Testis (tissue), 3 donors: ENCODE data around the gene UVRAG. TPM values are rescaled to one million over a fixed set of nuclear protein-coding genes. Genes with fewer than 3 reads are reported as not detected.

ENCODE experiments used
- DNase-seq: peaks from one replicate; pipeline ENCODE4 v3.0.0-alpha.2; 2019
- H3K27ac ChIP-seq, 2 donors: fragments of 200-600 bp; sonication (generic); one replicate each; pipeline ENCODE4 v1.5.1; 2019
- H3K27me3 ChIP-seq: fragments of 200-600 bp; sonication (generic); one replicate; pipeline ENCODE4 v1.5.1; 2019
- H3K36me3 ChIP-seq: fragments of 200-600 bp; sonication (generic); one replicate; pipeline ENCODE4 v1.5.1; 2017; ENCODE audit warnings: low read depth; ENCODE audit errors: missing control alignments
- H3K4me1 ChIP-seq: fragments of 200-600 bp; sonication (generic); one replicate; pipeline ENCODE4 v1.5.1; 2019
- H3K4me3 ChIP-seq, 2 donors: fragments of 200-600 bp; sonication (generic); one replicate each; pipeline ENCODE4 v1.5.1; 2017 to 2019
- H3K9me3 ChIP-seq: fragments of 200-600 bp; sonication (generic); one replicate; pipeline ENCODE4 v1.5.1; 2017
- POLR2A ChIP-seq: fragments of 450-650 bp; IDR thresholded peaks from one replicate; pipeline ENCODE4 v1.6.1; 2017; ENCODE audit warnings: antibody characterized with exemption, mild to moderate bottlenecking, moderate library complexity
- WGBS, 2 donors: methylation state at CpG; one replicate each; pipeline ENCODE4 v1.1.5; 2018; 5-methylcytosine and 5-hydroxymethylcytosine counted together
- intact Hi-C: fragments of 100-400 bp; cut with DNase I; formaldehyde crosslinking; loops from one replicate; pipeline ENCODE4 v1.15.1; 2023; ENCODE audit warnings: low total_unique reads
- polyA plus RNA-seq: library from polyadenylated mRNA; stranded (reverse); fragments of 350-450 nt; fragmentation: Illumina TruSeq; extraction: RNeasy Lipid Tissue Mini Kit (QIAGEN cat#74804); gene quantifications from one replicate; pipeline ENCODE4 v1.2.3, GENCODE V29; 2014; ENCODE audit warnings: low read depth, low replicate concordance; ENCODE audit not compliant: insufficient read depth
- total RNA-seq, 2 donors: library from RNA; depleted of rRNA; stranded (reverse); fragments of >200 nt; gene quantifications; one replicate each; pipeline ENCODE4 v1.2.3, GENCODE V29; 2016
- TF ChIP-seq, protein P1 (sequence below), 3 experiments: fragments of 450-650 bp in 2 of 3; fragments of 200-600 bp in 1 of 3; sonication (generic) in 1 of 3; IDR thresholded peaks; one replicate each; pipeline ENCODE4 v1.5.1; 2016 to 2019; ENCODE audit warnings: antibody characterized with exemption in 3 of 3, mild to moderate bottlenecking in 2 of 3, moderate library complexity in 1 of 3

The UVRAG gene
- total and polyA plus RNA-seq, 3 donors from 2014 or later, result 10.8 to 22.4 (median 20.1) TPM

DNA sequence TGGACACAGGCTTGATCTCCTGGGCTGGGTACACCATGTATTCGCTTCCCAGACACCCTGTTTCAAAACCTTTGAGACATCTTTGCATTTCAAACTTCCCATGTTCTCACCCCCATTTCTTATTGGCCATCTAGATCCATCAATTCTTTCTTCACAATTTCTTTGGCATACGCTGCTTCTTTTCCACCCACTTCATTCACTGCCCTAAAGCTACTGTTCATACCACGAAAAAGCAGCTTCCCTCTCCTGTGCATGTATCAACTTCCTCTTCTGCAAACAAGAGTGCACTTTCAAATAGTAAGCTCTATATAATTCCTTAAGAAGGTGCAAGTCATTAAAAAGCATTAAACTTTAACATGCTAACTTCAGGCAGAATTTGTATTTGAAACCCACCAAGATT lies 21.4 kb downstream of the UVRAG start:
- Histone ChIP-seq H3K4me1 (no peaks in the 10 kb centered on the region), H3K27me3 (no peaks in the 10 kb centered on the region), H3K4me3 (no peak overlapping the region), H3K27ac (no peak overlapping the region), H3K36me3 (no peaks in the 10 kb centered on the region), H3K9me3 (no peaks in the 10 kb centered on the region)
- no peak for TF ChIP-seq POLR2A
- TF ChIP-seq, protein P1, sequence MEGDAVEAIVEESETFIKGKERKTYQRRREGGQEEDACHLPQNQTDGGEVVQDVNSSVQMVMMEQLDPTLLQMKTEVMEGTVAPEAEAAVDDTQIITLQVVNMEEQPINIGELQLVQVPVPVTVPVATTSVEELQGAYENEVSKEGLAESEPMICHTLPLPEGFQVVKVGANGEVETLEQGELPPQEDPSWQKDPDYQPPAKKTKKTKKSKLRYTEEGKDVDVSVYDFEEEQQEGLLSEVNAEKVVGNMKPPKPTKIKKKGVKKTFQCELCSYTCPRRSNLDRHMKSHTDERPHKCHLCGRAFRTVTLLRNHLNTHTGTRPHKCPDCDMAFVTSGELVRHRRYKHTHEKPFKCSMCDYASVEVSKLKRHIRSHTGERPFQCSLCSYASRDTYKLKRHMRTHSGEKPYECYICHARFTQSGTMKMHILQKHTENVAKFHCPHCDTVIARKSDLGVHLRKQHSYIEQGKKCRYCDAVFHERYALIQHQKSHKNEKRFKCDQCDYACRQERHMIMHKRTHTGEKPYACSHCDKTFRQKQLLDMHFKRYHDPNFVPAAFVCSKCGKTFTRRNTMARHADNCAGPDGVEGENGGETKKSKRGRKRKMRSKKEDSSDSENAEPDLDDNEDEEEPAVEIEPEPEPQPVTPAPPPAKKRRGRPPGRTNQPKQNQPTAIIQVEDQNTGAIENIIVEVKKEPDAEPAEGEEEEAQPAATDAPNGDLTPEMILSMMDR (IDR thresholded peaks at IDR 0.05), result no peak
- intact Hi-C loops, result no loop called here
- DNase-seq, result no peak
- 56 to 76% methylated on average over 3 of the region's 3 CpGs for WGBS, 2 donors

DNA sequence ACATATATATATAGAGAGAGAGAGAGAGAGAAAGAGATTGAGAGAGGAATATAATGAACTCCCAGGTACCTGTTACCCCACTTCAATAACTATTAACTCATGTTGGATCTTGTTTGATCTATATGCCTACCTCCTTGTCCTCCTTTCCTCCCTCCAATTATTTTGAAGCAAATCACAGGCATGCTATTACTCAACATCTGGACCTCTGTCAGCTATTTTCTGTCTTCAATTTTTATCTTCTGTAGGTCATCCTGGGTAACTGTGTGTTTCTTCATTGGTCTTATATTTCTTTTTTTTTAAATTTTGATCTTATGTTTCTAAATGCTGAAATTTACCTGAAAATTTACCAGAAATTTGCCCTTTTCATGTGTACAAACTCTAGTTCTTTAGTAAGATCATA lies 24.8 kb downstream of the UVRAG start:
- no peak overlapping the region for H3K27ac ChIP-seq
- no peaks in the 10 kb centered on the region for H3K36me3 ChIP-seq
- no peak for TF ChIP-seq POLR2A
- TF ChIP-seq, protein P1 (IDR thresholded peaks at IDR 0.05), result no peak
- no peak for DNase-seq
- no peaks in the 10 kb centered on the region for H3K27me3 ChIP-seq
- H3K9me3 ChIP-seq, result no peaks in the 10 kb centered on the region
- no peaks in the 10 kb centered on the region for H3K4me1 ChIP-seq
- no peak overlapping the region for H3K4me3 ChIP-seq
- intact Hi-C loops, result no loop called here

DNA sequence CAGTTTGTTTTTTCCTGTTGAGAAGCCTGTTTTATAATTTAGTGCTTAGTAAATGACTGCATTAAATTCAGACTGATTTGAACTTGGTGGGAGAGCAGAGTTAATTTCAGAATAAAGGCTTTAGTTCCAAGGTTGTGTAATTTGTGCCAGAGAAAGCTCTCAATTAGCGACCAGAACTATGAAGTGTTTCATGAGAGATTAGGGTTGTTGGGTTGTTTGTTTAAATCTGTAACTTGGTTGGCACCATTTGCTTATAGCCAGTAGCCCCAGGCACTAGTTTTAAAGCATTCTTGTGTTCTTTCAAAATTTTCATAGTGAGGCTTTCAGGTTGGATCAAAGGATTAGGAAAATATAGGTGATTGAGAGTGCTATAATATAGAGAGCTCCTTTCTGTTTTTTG lies 25.5 kb downstream of the UVRAG start:
- Histone ChIP-seq H3K36me3 (no peaks in the 10 kb centered on the region), H3K27ac (no peak overlapping the region), H3K27me3 (no peaks in the 10 kb centered on the region), H3K4me3 (no peak overlapping the region), H3K9me3 (no peaks in the 10 kb centered on the region), H3K4me1 (no peaks in the 10 kb centered on the region)
- TF ChIP-seq, protein P1 (IDR thresholded peaks at IDR 0.05), result no peak
- TF ChIP-seq POLR2A, result no peak
- 58 to 74% methylated on average over 1 of the region's 1 CpG for WGBS, 2 donors
- no peak for DNase-seq
- intact Hi-C loops, result no loop called here

DNA sequence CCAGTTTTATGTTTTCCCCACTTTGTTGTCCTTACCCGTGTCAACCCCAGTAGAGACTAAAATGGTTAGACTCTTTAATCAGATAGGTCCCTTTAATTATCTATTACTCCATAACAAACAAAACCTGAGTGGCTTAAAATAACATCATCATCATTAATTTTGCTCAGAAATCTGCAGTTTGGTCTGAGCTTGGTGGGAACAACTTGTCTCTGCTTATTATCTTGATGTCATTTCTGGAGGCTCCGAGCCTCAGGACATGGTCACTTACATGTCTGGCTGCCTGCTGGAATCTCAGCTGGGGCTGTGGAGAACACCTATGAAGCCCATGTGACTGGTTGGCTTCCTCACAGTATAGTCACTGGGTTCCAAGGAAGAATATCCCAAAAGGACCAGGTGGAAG lies 26.7 kb downstream of the UVRAG start:
- H3K27me3 ChIP-seq, result no peaks in the 10 kb centered on the region
- no peak overlapping the region for H3K4me3 ChIP-seq
- TF ChIP-seq, protein P1 (IDR thresholded peaks at IDR 0.05), result no peak
- TF ChIP-seq POLR2A, result no peak
- no peak overlapping the region for H3K27ac ChIP-seq
- intact Hi-C loops, result no loop called here
- no peaks in the 10 kb centered on the region for H3K4me1 ChIP-seq
- H3K9me3 ChIP-seq, result no peaks in the 10 kb centered on the region
- WGBS, 2 donors, result 72 to 81% methylated on average over 2 of the region's 2 CpGs
- DNase-seq, result no peak
- H3K36me3 ChIP-seq, result no peaks in the 10 kb centered on the region

DNA sequence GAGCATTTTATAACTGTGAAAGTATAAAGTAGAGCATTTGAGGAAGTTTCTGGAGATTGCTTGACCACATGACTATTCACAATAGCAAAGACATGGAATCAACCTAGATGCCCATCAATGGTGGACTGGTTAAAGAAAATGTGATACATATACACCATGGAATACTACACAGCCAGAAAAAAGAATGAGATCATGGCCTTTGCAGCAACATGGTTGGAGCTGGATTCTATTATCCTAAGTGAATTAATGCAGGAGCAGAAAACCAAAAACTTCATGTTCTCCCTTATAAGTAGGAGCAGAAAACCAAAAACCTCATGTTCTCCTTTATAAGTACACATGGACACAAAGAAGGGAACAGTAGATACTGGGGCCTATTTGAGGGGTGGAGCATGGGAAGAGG lies 30.3 kb downstream of the UVRAG start:
- H3K27me3 ChIP-seq, result no peaks in the 10 kb centered on the region
- no peak overlapping the region for H3K4me3 ChIP-seq
- no peaks in the 10 kb centered on the region for H3K4me1 ChIP-seq
- DNase-seq, result no peak
- intact Hi-C loops, result no loop called here
- no peak overlapping the region for H3K27ac ChIP-seq
- TF ChIP-seq, protein P1 (IDR thresholded peaks at IDR 0.05), result no peak
- no peak for TF ChIP-seq POLR2A
- no peaks in the 10 kb centered on the region for H3K9me3 ChIP-seq
- no peaks in the 10 kb centered on the region for H3K36me3 ChIP-seq
